RWPE2 (cell line): ENCODE data around the gene DPEP1.
"Not testable (repeated sequence)": the region's sequence is repeated elsewhere in the genome, so short reads cannot be mapped to it uniquely, and the experiment has no call there.

Experiments
- ATAC-seq: fragments of 200-7000 bp; cut with Tn5 transposase; 3 replicates; pipeline ENCODE4 v1.9.1; 2021; ENCODE audit warnings: low read depth
- DNase-seq: peaks from one replicate; pipeline ENCODE4 v3.0.0-alpha.2; 2020; ENCODE audit warnings: low spot score
- H3K27ac ChIP-seq: fragments of 450-650 bp; 2 replicates; pipeline ENCODE4 v1.5.1; 2017; ENCODE audit warnings: mild to moderate bottlenecking; ENCODE audit not compliant: poor library complexity, severe bottlenecking
- H3K27me3 ChIP-seq: fragments of 250-450 bp; sonication (Bioruptor Pico); 2 replicates; pipeline ENCODE4 v1.5.1; 2021; ENCODE audit warnings: mild to moderate bottlenecking, moderate library complexity; ENCODE audit not compliant: insufficient read depth, poor library complexity, severe bottlenecking
- H3K36me3 ChIP-seq: fragments of 250-450 bp; sonication (Bioruptor Pico); 2 replicates; pipeline ENCODE4 v1.5.1; 2020; ENCODE audit warnings: low read depth, mild to moderate bottlenecking, moderate library complexity
- H3K4me1 ChIP-seq: fragments of 250-450 bp; sonication (Bioruptor Pico); 2 replicates; pipeline ENCODE4 v1.5.1; 2021; ENCODE audit warnings: mild to moderate bottlenecking, moderate library complexity; ENCODE audit not compliant: insufficient read depth, poor library complexity, severe bottlenecking
- H3K4me3 ChIP-seq: fragments of 250-450 bp; sonication (Bioruptor Pico); 2 replicates; pipeline ENCODE4 v1.5.1; 2021; ENCODE audit warnings: mild to moderate bottlenecking, moderate library complexity; ENCODE audit not compliant: severe bottlenecking
- H3K9me3 ChIP-seq: fragments of 250-450 bp; sonication (Bioruptor Pico); 2 replicates; pipeline ENCODE4 v1.5.1; 2021; ENCODE audit warnings: mild to moderate bottlenecking, moderate library complexity; ENCODE audit not compliant: severe bottlenecking
- TF ChIP-seq, protein P1 (sequence below): fragments of 450-650 bp; IDR thresholded peaks from one replicate; pipeline ENCODE4 v1.5.1; 2017; ENCODE audit warnings: mild to moderate bottlenecking, moderate library complexity; ENCODE audit not compliant: poor library complexity, severe bottlenecking

DPEP1 gene

DNA sequence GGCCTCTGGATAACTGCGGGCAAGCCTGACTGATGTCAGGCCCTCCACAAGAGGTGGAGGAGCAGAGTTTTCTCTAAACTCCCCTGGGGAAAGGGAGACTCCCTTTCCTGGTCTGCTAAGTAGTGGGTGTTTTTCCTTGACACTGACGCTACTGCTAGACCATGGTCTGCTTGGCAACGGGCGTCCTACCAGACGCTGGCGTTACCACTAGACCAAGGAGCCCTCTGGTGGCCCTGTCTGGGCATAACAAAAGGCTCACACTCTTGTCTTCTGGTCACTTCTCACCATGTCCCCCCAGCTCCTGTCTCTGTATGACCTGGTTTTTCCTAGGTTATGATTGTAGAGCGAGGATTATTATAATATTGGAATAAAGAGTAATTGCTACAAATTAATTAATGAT, 53.6 kb downstream of the DPEP1 start:
- not testable (repeated sequence) for DNase-seq

DNA sequence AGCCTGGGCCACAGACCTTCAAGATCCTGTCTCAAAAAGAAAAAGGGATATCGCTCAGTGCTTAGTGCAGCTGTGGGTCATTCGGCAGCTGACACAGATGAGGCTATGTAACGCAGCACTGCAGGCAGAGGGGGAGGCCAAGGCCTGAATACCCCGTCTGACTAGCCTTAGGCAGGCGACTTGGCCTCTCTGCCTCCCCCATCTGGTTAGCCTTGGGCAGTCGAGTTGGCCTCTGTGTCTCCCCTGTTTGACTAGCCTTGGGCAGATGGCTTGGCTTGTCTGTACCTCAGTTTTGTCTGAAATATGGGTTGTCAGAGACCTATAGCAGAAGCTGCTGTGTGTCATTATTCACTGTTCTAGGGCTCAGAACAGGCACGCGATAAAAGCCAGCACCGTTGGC, 54.2 kb downstream of the DPEP1 start:
- peaks cover 4% of the 10 kb centered on the region for H3K4me1 ChIP-seq
- peaks cover 11% of the 10 kb centered on the region for H3K36me3 ChIP-seq
- TF ChIP-seq, protein P1, sequence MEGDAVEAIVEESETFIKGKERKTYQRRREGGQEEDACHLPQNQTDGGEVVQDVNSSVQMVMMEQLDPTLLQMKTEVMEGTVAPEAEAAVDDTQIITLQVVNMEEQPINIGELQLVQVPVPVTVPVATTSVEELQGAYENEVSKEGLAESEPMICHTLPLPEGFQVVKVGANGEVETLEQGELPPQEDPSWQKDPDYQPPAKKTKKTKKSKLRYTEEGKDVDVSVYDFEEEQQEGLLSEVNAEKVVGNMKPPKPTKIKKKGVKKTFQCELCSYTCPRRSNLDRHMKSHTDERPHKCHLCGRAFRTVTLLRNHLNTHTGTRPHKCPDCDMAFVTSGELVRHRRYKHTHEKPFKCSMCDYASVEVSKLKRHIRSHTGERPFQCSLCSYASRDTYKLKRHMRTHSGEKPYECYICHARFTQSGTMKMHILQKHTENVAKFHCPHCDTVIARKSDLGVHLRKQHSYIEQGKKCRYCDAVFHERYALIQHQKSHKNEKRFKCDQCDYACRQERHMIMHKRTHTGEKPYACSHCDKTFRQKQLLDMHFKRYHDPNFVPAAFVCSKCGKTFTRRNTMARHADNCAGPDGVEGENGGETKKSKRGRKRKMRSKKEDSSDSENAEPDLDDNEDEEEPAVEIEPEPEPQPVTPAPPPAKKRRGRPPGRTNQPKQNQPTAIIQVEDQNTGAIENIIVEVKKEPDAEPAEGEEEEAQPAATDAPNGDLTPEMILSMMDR: no peak
- no peak overlapping the region for H3K27ac ChIP-seq
- no peak overlapping the region for H3K4me3 ChIP-seq
- no peaks in the 10 kb centered on the region for H3K27me3 ChIP-seq
- no peak for ATAC-seq
- no peaks in the 10 kb centered on the region for H3K9me3 ChIP-seq
- no peak for DNase-seq

More for the DNA sequence above, 53.6 kb downstream of the DPEP1 start:
- peaks cover 15% of the 10 kb centered on the region for H3K36me3 ChIP-seq
- not testable (repeated sequence) for H3K4me3 ChIP-seq, H3K4me1 ChIP-seq, H3K27me3 ChIP-seq, H3K27ac ChIP-seq, H3K9me3 ChIP-seq, ATAC-seq
- TF ChIP-seq, protein P1: peak; percentile 42

DNA sequence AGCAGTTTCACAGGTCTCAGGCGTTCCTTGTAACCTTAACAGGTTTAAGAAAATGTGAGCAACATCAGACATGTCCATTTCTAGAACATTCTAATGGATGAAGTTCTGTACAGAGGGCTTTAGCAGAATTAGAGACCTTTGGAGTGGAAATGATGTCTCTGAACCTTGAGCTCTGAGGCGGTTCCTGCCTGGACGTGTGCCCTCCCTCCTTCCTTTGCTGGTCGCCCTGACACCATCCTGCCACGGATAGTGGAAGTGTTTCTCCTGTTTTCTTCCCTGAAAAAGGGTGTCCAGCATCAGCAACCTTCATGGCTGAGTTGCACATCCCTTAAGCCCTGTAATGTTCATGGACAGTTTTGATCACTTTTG, 55.3 kb downstream of the DPEP1 start:
- Histone ChIP-seq H3K27ac (no peak overlapping the region), H3K27me3 (no peaks in the 10 kb centered on the region), H3K4me3 (no peak overlapping the region), H3K9me3 (no peaks in the 10 kb centered on the region), H3K4me1 (peaks cover 4% of the 10 kb centered on the region), H3K36me3 (peaks cover 4% of the 10 kb centered on the region; the same call in 1 of the 2 replicates)
- DNase-seq (no peak), ATAC-seq (no peak)
- TF ChIP-seq, protein P1: no peak

DNA sequence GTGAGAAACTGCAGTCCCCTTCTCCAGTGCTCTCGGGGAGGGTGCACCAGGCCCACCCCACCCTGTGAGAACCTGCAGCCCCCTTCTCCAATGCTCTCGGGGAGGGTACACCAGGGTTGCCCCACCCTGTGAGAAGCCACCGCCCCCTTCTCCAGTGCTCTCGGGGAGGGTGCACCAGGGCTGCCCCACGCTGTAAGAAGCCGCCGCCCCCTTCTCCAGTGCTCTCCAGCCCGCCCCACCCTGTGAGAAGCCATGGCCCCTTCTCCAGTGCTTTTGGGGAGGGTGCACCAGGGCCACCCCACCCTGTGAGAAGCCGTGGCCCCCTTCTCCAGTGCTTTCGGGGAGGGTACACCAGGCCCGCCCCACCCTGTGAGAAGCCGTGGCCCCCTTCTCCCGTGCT, 56.3 kb downstream of the DPEP1 start:
- Histone ChIP-seq H3K27ac (no peak overlapping the region), H3K27me3 (no peaks in the 10 kb centered on the region), H3K9me3 (no peaks in the 10 kb centered on the region), H3K4me1 (peaks cover 4% of the 10 kb centered on the region), H3K36me3 (0 out of 2 replicates have a peak, but pooled peaks cover 3% of the 10 kb centered on the region), H3K4me3 (no peak overlapping the region)
- TF ChIP-seq, protein P1: no peak
- no peak for DNase-seq
- ATAC-seq: no peak

DNA sequence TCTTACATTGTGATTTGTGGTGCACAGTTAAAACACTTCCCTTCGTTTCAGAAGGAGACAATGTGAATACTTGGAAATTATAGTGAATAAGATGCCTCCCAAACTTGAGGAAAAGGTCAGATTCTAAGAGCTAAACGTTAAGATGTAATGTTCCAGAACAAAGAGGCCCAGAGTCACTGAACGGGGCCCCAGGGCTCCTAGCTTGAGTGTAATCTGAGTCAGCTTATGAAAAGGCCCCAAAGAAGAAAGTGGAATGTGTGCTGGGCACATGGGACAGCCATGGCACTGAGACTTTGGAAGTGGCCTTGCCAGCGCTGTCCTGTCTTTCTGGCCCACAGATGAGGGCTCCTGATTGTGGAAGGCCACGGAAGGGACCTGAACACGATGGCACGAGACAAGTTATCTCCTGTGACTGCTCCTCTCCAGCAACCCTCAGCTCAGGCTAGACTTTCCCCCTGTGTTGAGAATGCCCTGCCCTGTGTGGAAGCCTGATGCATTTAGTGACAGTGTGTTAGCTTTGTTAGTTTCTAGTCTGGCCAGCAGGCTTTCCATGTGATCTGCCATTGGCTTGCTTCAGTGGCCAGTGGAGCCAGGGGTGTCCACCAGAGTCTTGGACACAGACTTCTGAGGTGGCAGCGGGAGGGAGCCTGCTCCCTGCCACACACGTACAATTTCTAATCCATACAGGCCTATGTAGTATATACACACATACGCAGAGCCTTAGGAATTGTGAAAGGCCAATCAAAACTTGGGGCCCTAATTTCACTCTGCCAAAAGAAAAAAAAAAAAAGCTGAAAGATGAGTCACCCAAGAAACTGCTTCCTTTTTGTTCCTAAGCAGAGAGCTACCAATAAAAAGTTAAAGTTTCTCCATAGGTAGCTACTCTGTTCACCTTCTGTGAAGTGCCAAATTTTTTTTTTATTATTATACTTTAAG, 57.3 kb downstream of the DPEP1 start:
- no peaks in the 10 kb centered on the region for H3K27me3 ChIP-seq
- no peak for DNase-seq
- H3K9me3 ChIP-seq: no peaks in the 10 kb centered on the region
- no peaks in the 10 kb centered on the region for H3K36me3 ChIP-seq
- H3K4me1 ChIP-seq: peaks cover 4% of the 10 kb centered on the region
- TF ChIP-seq, protein P1: no peak
- peak; percentile 49 for ATAC-seq
- peak overlapping the region; percentile 6 for H3K27ac ChIP-seq
- no peak overlapping the region for H3K4me3 ChIP-seq

DNA sequence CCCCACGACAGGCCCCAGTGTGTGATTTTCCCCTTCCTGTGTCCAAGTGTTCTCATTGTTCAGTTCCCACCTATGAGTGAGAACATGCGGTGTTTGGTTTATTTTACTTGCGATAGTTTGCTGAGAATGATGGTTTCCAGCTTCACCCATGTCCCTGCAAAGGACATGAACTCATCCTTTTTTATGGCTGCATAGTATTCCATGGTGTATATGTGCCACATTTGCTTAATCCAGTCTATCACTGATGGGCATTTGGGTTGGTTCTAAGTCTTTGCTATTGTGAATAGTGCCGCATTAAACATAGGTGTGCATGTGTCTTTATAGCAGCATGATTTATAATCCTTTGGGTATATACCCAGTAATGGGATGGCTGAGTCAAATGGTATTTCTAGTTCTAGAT, 58.1 kb downstream of the DPEP1 start:
- H3K4me1 ChIP-seq, H3K9me3 ChIP-seq, ATAC-seq, H3K36me3 ChIP-seq, H3K27ac ChIP-seq, H3K4me3 ChIP-seq, DNase-seq, H3K27me3 ChIP-seq: not testable (repeated sequence)
